SK-N-MC (cell line): ENCODE data around the gene SEMA4B.
"Not testable (repeated sequence)": the region's sequence is repeated elsewhere in the genome, so short reads cannot be mapped to it uniquely, and the experiment has no call there.

Experiments
- DNase-seq: peaks from one replicate; pipeline ENCODE4 v3.0.0-alpha.2; 2011; ENCODE audit warnings: low read depth, low spot score
- H3K27ac ChIP-seq: fragments of 200-600 bp; sonication (generic); 2 replicates; pipeline ENCODE4 v1.5.1; 2016; ENCODE audit warnings: mixed run types
- H3K36me3 ChIP-seq: fragments of 200-600 bp; sonication (generic); 2 replicates; pipeline ENCODE4 v1.6.1; 2017; ENCODE audit warnings: antibody characterized with exemption, low read length, mixed read lengths; ENCODE audit not compliant: insufficient read depth
- H3K4me3 ChIP-seq: fragments of 200-600 bp; sonication (generic); 2 replicates; pipeline ENCODE4 v1.5.1; 2016
- H3K9ac ChIP-seq: fragments of 200-600 bp; sonication (generic); 2 replicates; pipeline ENCODE4 v1.8.0; 2017; ENCODE audit warnings: mixed run types, mixed read lengths; ENCODE audit not compliant: insufficient read length
- H3K9me3 ChIP-seq: fragments of 200-600 bp; sonication (generic); 2 replicates; pipeline ENCODE4 v1.6.1; 2017; ENCODE audit warnings: low read depth, mild to moderate bottlenecking, antibody characterized with exemption, low read length, moderate library complexity, mixed read lengths
- EZH2 ChIP-seq: fragments of 200-600 bp; sonication (generic); IDR thresholded peaks from one replicate; pipeline ENCODE4 v1.6.1; 2017; ENCODE audit warnings: antibody characterized with exemption
- FOXP2 ChIP-seq: optimal IDR thresholded peaks from 2 replicates; pipeline ENCODE3; 2011; ENCODE audit warnings: mild to moderate bottlenecking, moderate library complexity; ENCODE audit not compliant: insufficient read depth; ENCODE audit errors: extremely low read length, control extremely low read depth
- POLR2AphosphoS5 ChIP-seq: IDR thresholded peaks from 2 replicates; pipeline ENCODE4 v1.6.1; 2012; ENCODE audit warnings: mild to moderate bottlenecking, low read depth, low read length, borderline replicate concordance

SEMA4B gene

GRCh38 chr15:90248789-90249202 is 47.7 kb downstream of the SEMA4B start:
- Histone ChIP-seq H3K9me3 (no peaks in the 10 kb centered on the region), H3K4me3 (no peak overlapping the region), H3K27ac (no peak overlapping the region), H3K9ac (no peak overlapping the region), H3K36me3 (no peaks in the 10 kb centered on the region)
- TF ChIP-seq EZH2 (no peak), POLR2AphosphoS5 (no peak), FOXP2 (no peak)
- DNase-seq, result no peak

- no peak within 1 kb of the TSS for H3K27ac ChIP-seq
- H3K36me3 ChIP-seq, result no peaks in the 10 kb centered on the region
- TF ChIP-seq EZH2 (no peak), POLR2AphosphoS5 (peak; percentile 31; the same call in 1 of the 2 replicates)
- no peaks in the 10 kb centered on the region for H3K9me3 ChIP-seq
- H3K4me3 ChIP-seq, result no peak within 1 kb of the TSS
- no peak for DNase-seq
- no peak within 1 kb of the TSS for H3K9ac ChIP-seq
Measured at GRCh38 chr15:90249203-90249863, 48.2 kb downstream of the SEMA4B start, which contains the start of gene TTLL13. Gene TTLL13 (plus strand): TSS chr15:90249556. CDS start chr15:90250631, 1,075 bp downstream.

- no peaks in the 10 kb centered on the region for H3K9me3 ChIP-seq
- TF ChIP-seq FOXP2 (no peak), POLR2AphosphoS5 (no peak), EZH2 (no peak)
- no peak overlapping the region for H3K9ac ChIP-seq
- H3K4me3 ChIP-seq, result no peak overlapping the region
- H3K36me3 ChIP-seq, result no peaks in the 10 kb centered on the region
- H3K27ac ChIP-seq, result no peak overlapping the region
- DNase-seq, result no peak
Measured at GRCh38 chr15:90257776-90258175, 56.6 kb downstream of the SEMA4B start.

- no peak for DNase-seq
- no peaks in the 10 kb centered on the region for H3K36me3 ChIP-seq
- TF ChIP-seq FOXP2, result no peak
- no peaks in the 10 kb centered on the region for H3K9me3 ChIP-seq
- H3K4me3 ChIP-seq, result no peak overlapping the region
- no peak overlapping the region for H3K27ac ChIP-seq
- H3K9ac ChIP-seq, result no peak overlapping the region
Measured at GRCh38 chr15:90259524-90259923, 58.4 kb downstream of the SEMA4B start.

DNA sequence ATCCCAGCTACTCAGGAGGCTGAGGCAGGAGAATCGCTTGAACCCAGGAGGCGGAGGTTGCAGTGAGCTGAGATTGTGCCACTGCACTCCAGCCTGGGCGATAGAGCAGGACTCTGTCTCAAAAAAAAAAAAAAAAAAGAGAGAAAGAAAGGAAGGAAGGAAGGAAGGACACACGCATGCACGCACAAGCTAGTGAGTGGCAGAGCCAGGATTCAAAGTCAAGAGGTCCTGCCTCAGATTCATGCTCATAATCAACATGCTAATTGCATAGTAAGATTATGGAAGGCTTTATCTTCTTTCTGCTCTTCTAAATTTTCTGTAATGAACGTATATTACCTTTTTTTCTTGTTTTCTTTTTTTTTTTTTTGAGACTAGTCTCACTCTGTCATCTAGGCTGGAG is 59.6 kb downstream of the SEMA4B start:
- not testable (repeated sequence) for H3K9ac ChIP-seq, H3K4me3 ChIP-seq, H3K9me3 ChIP-seq

GRCh38 chr15:90261811-90262210 is 60.7 kb downstream of the SEMA4B start:
- Histone ChIP-seq H3K9me3 (no peaks in the 10 kb centered on the region), H3K27ac (no peak overlapping the region), H3K4me3 (no peak overlapping the region), H3K9ac (no peak overlapping the region), H3K36me3 (peaks cover 2% of the 10 kb centered on the region; the same call in 1 of the 2 replicates)
- TF ChIP-seq POLR2AphosphoS5, result no peak
- no peak for TF ChIP-seq EZH2
- no peak for TF ChIP-seq FOXP2
- no peak for DNase-seq

More for the DNA sequence above, 59.6 kb downstream of the SEMA4B start:
- H3K36me3 ChIP-seq, H3K27ac ChIP-seq, DNase-seq: not testable (repeated sequence)

DNA sequence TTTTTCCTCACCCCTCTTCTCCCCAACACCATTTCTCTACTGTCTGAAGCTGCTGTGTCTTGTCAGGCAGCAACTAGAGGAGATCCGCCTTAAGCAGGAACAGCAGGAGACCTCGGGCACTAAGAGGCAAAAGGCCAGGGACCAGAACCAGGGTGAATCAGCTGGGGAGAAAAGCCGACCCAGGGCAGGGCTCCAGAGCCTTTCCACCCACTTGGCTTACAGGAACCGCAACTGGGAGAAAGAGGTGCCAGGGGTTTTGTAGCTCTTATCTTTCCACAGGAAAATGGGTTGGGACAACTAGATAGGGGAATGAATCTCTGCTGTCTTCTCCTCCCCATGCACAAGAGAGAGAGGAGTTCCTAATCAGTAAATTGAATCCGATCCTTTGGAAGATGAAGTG is 61.3 kb downstream of the SEMA4B start:
- H3K27ac ChIP-seq, result no peak overlapping the region
- H3K36me3 ChIP-seq, result peaks cover 8% of the 10 kb centered on the region
- no peak for DNase-seq
- no peak overlapping the region for H3K9ac ChIP-seq
- no peaks in the 10 kb centered on the region for H3K9me3 ChIP-seq
- TF ChIP-seq FOXP2 (no peak), EZH2 (no peak), POLR2AphosphoS5 (no peak)
- H3K4me3 ChIP-seq, result no peak overlapping the region

GRCh38 chr15:90264671-90265070 is 63.5 kb downstream of the SEMA4B start:
- no peak for TF ChIP-seq EZH2
- TF ChIP-seq POLR2AphosphoS5, result no peak
- no peak for TF ChIP-seq FOXP2
- DNase-seq, result no peak
- Histone ChIP-seq H3K27ac (peak overlapping the region; percentile 77; the same call in 1 of the 2 replicates), H3K9ac (peak overlapping the region; percentile 86), H3K4me3 (peak overlapping the region; percentile 89), H3K9me3 (no peaks in the 10 kb centered on the region), H3K36me3 (peaks cover 23% of the 10 kb centered on the region)

- peak within 1 kb of the TSS; percentile 89 for H3K4me3 ChIP-seq
- H3K36me3 ChIP-seq, result peaks cover 31% of the 10 kb centered on the region
- peak within 1 kb of the TSS; percentile 86 for H3K9ac ChIP-seq
- H3K27ac ChIP-seq, result peak within 1 kb of the TSS; percentile 77
- H3K9me3 ChIP-seq, result no peaks in the 10 kb centered on the region
- peak; percentile 42 for DNase-seq
- TF ChIP-seq EZH2, result no peak
- peak; percentile 99 for TF ChIP-seq POLR2AphosphoS5
Measured at GRCh38 chr15:90265271-90266060, 64.3 kb downstream of the SEMA4B start, which contains the start of gene NGRN. Gene NGRN (plus strand): TSS chr15:90265672. CDS start chr15:90265713, 41 bp downstream.
